Measurements from ENCODE around the gene PRG2.

DNA sequence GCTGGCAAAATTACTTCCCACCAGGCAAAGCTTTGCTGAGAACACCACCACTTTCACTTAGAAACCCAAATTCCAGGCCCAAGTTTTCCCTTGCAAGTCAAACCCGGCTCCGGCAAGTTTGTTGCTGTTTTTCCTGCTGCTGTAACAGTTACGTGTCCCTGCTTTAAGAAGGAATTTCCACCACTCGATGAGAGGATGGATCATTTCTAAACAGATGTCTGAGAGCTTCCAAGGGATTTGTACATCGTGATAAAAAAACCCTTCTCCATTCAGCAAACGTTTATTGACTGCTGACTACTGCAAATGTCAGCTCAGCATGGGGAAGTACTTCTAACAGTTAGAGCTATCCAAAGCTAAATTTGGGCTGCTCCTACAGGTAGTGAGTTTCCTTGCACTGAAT, 32.6 kb downstream of the PRG2 start:
- no peak for TF ChIP-seq POLR2A (IDR thresholded peaks at IDR 0.05; ENCODE audit: low read length)
- no peak for TF ChIP-seq GATA1 (IDR thresholded peaks at IDR 0.05; ENCODE audit: low read depth, low read length)

Data from erythroblast (primary cell).